Hair follicle dermal papilla cell (primary cell): Measurements from ENCODE around the gene GRIN3A. TPM values are rescaled to one million over a fixed set of nuclear protein-coding genes. Genes with fewer than 3 reads are reported as not detected.

Experiments
- total RNA-seq: library from RNA; depleted of rRNA; stranded (reverse); fragments of >200 nt; gene quantifications from 2 replicates; pipeline ENCODE4 v1.2.3, GENCODE V29; 2012

Gene GRIN3A
- total RNA-seq = not detected in 2 replicates

DNA sequence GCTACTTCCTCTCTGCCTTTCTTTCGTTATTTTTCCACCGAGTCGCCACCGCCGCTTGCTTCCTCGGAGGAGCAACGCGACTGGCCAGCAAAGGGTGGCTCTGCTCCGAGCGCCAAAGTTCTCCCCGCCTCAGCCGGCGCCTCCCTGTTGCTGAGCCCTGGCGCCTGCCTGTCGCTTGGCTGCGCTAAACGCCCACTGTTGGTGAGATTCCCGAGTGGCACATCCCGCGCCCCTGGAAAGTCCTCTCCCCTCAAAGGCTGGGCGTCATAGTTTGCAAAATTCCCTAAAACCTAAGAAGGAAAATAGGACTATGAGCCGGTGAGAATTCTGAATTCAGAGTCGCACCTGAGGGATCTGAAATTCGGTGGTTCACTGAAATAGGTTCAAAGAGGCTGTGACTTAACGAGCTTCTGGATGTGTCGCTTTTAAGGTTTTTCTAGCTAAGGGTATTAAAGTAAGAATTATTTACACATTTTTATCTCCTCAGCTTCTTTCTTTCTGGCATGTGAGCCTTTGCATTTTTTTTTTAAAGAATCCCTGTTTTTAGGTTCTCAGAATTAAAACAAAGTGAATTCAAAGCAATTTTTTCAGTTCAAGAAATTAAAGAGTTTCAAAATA, at the start of gene GRIN3A:
Gene GRIN3A, minus strand, starts transcription at position 82 of the 618 bp plus-strand sequence. CDS start 668 bp downstream, outside the sequence.

GRCh38 chr9:101594796-101595195, 143.7 kb downstream of the GRIN3A start, which contains the start of gene PPP3R2:
Gene PPP3R2 (minus strand): TSS chr9:101594969. CDS start chr9:101594921, 48 bp downstream.

GRCh38 chr9:101533334-101534204, 204.9 kb downstream of the GRIN3A start, which contains the start of gene RNF20:
Gene RNF20 (plus strand): TSS chr9:101533853. CDS start chr9:101535424, 1,571 bp downstream.

Other genes with a start within 250 kb of the GRIN3A start
- gene RNF20, start 204.8 kb downstream of the GRIN3A start, total RNA-seq = 24.9 and 29.7 TPM in 2 replicates
- gene PPP3R2, start 143.7 kb downstream of the GRIN3A start, total RNA-seq = not detected in 2 replicates